Activated CD8-positive, alpha-beta memory T cell treated with anti-CD3 and anti-CD28 coated beads, Interleukin-2, amount 50 U/mL, for 24 hours (primary cell): ENCODE data around the gene MAPKBP1.
A peak's percentile ranks its signal among the peaks of the same experiment; 100 is the strongest.

Experiments used
- DNase-seq: peaks from one replicate; pipeline ENCODE4 v3.0.0-alpha.2; 2020; ENCODE audit errors: extremely low read depth

The MAPKBP1 gene

DNA sequence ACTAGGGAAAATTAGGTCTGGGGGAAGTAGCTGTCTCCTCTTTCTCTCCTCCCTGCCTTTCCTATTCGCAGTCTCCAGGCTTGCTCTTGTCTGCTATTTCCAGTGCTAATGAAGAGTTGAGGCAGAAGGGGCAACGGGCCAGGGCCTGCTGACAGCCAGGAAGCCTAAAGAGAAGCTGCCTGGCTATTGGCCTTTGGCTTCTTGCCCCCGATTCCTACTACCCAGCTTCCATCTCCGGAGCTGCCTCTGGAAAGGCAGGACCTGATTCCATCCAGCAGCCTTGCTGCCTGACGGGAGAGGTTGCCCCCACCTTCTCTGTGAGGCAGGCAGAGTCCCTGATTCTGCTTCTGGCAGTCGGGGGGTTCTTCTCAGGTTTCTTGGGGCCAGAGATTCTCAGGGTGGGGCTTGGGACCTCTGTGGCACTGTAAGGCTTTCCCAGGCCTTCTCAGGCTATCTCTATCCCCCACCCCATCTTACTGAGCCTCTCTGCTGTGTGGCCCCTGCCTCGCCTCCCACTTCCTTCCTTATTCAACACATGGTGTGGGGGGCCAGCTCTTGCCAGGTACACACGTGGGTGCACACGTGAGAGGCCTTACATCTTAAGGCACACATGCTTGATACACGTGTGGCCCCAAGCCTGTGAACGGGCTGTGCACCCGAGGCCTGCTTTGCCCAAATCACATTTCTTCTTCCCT lies 35.4 kb downstream of the MAPKBP1 start:
- DNase-seq = no peak

DNA sequence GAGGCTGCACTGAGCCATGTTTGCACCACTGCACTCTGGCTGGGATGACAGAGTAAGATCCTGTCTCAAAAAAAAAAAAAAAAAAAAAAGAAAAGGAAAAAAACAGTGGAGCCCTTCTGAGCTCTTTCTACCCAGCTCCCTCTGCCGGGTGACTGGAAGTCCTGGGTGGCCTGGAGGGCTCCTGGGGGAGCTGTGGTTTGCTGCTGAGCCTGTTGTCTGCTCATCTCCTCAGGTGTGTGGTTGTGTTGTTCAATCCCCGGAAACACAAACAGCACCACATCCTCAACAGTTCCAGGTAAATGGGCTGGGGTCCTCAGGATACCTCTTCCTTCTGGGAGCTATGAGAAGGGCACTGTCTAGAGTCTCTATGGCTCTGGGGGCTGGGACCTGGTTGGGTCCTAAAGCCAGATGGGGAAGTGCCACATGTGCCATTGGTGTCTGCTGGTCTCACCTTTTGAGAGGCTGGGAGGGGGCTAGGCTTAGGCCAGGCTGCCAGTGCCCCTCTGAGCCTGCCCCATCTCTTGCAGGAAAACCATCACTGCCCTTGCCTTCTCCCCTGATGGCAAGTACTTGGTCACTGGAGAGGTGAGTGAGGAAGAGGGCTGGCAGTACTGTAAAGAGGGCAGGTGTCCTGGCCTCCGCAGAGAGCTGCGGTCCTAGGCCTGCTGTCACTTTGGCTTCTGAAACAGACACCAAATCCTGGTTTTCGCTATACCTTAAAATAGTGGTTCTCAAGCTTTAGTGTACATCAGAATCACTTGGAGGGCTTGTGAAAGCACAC lies 36.6 kb downstream of the MAPKBP1 start:
- DNase-seq = no peak

DNA sequence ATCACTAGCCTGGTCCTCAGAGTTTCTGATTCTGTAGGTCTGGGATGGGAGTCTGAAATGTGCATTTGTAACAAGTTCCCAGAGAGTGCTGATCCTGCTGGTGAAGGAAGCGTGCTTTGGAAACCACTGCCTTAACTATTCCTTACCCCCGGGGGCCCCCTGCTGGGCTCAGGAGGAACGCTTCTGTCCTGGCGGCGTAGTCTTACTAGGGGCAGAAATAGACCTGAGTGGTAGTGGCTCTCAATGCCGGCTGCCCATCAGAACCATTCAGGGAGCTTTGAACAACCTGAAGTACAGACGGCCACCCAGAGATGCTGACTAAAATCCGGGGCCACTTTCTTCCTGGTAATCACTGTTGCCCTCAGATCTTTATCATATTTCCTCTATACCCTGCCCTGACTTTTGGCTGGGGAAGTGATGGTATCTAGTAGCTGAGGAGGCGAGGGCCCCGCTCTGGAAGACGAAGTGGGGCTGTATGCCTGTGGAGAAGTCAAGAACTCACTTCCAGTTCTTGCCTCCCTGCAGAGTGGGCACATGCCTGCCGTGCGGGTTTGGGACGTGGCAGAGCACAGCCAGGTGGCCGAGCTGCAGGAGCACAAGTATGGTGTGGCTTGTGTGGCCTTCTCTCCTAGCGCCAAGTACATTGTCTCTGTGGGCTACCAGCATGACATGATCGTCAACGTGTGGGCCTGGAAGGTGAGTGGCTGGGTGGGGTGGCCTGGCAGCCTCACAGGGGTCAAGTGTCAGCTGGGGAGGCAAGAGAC lies 37.3 kb downstream of the MAPKBP1 start:
- peak; percentile 29 for DNase-seq

DNA sequence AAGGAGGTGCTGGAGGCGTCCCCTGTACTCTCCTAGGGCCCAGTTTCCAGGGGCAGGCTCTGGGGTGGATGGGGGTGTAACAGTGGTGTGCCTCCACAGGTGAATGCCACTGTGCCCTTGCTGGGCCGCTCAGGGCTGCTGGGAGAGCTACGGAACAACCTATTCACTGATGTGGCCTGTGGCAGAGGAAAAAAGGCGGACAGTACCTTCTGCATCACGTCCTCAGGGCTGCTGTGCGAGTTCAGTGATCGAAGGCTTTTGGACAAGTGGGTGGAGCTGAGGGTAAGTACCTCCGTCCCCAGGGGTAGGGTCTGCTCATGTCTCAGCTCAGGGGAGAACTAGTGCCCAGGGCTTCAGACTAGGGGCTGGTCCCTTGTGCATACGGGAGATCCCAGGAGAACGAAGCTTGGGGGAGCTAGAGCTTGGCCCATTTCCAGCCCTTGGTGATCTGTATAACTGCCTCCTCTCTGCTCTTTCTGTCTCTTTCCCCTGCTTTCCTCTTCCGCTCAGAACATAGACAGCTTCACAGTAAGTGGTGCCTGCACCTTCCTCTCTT lies 38.6 kb downstream of the MAPKBP1 start:
- DNase-seq = no peak

DNA sequence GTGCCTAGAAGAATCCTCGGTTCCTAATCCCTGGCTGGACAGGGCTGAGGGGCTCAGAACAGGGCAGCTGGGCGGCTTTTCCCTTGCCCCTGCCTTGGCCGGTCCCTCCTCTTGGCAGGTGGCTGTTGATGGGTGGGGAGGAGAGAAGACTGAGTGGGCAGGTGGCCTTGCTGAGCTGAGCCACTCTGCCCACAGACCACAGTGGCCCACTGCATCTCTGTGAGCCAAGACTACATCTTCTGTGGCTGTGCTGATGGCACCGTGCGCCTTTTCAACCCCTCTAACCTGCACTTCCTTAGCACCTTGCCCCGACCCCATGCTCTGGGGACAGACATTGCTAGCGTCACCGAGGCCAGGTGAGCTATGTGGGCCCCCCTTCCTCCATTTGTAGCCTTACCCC lies 39.1 kb downstream of the MAPKBP1 start:
- DNase-seq = no peak

DNA sequence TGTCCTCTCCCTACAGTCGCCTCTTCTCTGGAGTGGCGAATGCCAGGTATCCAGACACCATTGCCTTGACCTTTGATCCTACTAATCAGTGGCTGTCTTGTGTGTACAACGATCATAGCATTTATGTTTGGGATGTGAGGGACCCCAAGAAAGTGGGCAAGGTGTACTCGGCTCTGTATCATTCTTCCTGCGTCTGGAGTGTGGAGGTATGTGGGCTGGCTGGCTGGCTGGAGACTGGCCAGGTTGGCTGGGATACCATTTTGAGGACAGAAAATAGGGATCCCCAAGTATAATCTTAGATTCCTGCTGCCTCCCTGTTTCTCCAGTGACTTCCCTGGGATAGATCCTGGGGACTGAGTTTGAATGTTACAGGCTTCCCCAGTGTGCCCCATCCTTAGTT lies 40.2 kb downstream of the MAPKBP1 start:
- DNase-seq = no peak

DNA sequence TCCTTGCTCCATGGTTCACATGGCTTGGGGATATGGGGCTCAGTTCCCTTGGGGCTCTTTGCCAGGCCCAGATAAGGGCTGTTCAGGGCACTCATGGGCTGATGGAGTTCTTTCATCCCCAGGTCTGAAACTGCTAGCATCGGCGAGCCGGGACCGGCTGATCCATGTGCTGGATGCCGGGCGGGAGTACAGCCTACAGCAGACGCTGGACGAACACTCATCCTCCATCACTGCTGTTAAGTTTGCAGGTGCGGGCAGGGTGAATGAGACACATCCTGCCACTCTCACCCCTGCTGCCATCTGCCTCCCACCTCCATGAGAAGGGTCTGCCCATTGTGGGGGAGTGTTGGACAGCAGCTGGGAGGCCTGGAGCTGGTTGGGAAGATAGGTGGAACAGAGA lies 42.5 kb downstream of the MAPKBP1 start:
- no peak for DNase-seq

DNA sequence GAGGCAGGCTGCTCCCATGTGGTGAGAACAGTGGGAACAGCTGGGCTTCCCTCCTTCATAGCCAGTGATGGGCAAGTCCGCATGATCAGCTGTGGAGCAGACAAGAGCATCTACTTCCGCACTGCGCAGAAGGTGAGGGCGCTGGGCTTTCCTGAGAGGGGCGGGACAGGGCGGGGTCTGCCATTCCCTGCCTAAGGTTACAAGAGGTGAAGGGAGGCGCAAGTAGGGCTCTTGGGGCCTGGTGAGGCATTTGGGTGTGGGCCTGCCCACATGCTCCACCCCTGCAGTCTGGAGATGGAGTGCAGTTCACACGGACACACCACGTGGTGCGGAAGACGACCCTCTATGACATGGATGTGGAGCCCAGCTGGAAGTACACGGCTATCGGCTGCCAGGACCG lies 43.0 kb downstream of the MAPKBP1 start:
- no peak for DNase-seq

DNA sequence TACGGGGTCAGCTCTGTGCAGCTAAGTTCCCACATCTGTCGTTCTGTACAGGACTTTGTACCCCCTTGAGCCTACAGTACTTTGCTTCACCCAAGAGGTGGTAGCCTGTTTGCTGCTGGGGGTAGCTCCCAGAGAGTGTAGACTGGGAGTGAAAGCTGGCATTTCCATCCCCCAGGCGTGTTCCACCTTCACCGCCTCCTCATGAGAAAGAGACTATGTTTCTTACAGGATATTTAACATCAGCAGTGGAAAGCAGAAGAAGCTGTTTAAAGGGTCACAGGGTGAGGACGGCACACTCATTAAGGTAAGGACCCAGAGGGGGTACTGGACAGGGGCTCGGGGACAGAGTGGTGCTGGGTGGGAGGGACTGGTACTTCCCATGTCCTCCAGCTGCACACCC lies 43.5 kb downstream of the MAPKBP1 start:
- no peak for DNase-seq

DNA sequence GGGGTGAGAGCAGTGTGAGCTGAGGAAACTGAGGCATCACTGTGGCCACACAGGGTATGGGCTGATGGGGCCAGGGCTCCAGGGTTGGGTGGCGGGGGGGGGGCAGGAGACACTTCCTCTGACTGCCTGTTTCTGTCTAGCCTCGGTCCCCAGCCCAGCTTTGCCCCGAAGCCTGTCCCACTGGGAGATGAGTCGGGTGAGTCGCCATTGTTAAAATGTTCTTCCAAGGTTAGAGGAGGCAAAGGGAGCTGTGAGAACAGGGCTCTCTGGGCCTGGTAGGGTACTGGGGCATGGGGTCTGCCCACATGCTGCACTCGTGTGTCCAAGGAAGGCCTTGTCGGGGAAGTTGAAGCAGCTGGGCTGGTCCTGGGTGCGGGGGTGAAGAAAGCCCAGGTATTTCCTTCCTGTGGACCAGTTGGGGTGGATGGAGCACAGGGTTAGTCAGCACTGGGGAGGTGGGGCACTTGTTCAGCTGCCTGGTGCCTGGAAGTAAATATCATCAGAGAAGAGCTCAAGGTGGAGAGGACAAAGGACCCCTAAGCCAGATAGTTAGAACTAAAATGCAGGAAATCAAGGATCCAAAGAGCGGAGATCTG lies 45.3 kb downstream of the MAPKBP1 start:
- no peak for DNase-seq

DNA sequence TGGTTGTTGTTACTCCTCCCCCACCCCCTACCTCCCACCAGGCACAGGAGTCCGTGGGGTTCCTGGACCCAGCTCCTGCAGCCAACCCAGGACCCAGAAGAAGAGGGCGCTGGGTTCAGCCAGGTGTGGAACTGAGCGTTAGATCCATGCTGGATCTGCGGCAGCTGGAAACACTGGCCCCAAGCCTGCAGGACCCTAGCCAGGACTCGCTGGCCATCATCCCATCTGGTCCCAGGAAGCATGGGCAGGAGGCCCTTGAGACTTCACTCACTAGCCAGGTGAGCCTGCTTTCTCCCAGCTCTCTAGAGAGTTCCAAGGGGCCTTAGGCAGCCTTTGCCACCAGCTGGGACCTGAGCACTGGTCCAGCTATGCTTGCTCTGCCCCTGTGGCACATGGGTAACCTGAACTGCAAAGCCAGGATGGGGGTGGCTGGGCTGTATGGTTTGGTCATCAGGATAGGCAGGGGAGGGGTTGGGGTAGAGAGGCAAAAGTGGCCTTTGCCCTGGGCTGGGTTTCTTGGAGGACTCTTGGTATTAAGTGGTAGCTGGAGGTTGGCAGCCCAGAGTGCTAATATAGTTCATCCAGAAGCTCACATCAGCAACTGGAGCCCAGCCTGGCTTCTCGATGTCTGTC lies 46.6 kb downstream of the MAPKBP1 start:
- no peak for DNase-seq

DNA sequence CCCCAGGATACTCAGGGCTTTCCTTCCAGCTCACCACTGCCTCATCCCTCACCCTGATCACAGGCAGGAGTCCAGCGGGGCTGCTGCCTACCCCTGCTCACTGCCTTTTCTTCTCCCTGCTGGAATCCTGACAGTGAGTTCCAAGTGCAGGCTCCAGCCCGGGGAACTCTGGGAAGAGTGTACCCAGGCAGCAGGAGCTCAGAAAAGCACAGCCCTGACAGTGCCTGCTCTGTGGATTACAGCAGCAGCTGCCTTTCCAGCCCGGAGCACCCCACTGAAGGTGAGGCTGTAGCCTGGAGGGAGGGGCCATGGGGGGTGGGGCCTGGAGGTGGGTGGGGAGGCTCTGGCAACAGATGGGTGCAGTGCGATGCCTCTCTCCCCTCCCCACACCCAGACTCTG lies 47.5 kb downstream of the MAPKBP1 start:
- no peak for DNase-seq

DNA sequence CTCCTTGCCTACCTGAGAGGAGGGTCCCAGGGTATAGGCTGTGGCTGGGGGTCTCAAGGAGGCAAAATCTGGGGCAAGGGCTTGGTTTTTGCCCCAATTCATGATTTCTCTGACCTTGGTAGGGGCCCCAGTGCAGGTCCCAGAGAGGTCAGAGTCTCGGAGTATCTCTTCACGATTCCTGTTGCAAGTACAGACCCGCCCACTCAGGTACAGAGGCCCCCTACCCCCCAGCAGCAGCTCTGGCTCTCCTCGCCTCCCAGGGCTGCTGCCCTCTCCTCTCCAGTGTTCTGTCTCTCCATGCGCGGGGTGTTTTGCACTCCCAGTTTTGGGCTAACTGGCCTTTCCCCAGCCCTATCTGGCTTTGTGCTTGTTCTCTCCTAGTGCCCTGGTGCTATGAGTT lies 48.2 kb downstream of the MAPKBP1 start:
- DNase-seq = no peak

DNA sequence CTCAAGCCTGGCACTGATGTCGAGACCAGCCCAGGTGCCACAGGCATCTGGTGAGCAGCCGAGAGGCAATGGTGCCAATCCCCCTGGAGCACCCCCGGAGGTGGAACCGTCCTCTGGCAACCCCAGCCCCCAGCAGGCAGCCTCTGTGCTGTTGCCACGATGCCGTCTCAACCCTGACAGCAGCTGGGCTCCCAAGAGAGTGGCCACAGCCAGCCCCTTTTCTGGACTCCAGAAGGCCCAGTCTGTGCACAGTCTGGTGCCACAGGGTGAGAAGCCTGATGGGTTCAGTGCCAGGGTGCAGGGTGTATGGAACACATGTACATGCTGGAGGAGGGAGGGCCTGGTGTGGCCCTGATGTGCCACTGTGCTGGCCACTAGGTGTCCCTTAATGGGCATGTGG lies 48.7 kb downstream of the MAPKBP1 start:
- DNase-seq = no peak

DNA sequence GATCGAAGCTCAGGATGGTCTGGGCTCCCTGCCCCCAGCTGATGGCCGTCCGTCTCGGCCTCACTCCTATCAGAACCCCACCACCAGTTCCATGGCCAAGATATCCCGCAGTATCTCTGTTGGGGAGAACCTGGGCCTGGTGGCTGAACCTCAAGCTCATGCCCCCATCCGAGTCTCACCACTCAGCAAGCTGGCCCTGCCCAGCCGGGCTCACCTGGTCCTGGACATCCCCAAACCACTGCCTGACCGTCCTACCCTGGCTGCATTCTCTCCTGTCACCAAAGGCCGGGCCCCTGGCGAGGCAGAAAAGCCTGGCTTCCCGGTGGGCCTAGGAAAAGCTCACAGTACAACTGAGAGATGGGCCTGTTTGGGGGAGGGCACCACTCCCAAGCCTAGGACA lies 49.2 kb downstream of the MAPKBP1 start:
- no peak for DNase-seq

DNA sequence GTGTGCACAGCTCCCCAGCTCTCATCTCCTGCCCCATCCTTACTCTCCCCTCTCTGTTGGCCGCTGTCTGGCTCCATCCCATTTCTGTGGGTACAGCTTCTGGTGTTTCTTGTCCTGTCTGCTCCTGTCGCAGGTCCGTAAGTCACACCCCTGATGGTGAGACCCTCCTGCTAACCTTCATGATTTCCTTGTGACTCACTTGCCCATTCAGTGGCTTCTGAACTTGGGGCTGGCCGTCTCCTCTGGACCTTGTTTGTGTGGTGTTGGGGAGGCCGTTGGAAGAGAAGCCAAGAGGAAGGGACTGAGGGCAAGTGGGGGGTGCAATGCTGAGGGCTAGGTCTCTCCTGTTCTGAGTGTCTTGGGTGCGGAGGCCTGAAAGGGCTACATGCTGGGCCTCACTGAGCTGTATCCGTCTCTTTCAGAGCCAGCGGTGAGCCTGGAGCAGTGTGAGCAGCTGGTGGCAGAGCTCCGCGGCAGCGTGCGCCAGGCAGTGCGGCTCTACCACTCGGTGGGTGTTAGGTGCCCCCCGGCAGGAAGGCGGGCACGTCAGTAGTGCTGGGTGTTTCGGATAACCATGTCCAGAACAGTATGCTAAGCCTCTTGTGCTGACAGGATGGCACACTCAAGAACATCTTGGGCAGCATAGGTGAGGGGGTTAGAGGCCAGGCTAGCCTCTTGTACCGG lies 49.9 kb downstream of the MAPKBP1 start:
- no peak for DNase-seq

DNA sequence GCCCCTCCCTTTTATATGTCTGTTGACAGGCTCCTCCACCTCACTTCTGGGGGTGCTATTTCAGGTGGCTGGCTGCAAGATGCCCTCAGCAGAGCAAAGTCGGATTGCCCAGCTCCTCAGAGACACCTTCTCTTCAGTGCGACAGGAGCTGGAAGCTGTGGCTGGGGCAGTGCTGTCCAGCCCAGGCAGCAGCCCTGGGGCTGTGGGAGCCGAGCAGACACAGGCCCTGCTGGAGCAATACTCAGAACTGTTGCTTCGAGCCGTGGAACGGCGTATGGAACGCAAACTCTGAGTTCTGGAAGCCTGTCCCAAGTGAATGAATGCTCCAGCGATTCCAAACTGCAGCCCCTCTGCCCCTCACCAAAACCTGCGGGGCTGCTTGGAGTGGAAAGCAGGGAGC lies 50.9 kb downstream of the MAPKBP1 start:
- DNase-seq = no peak

DNA sequence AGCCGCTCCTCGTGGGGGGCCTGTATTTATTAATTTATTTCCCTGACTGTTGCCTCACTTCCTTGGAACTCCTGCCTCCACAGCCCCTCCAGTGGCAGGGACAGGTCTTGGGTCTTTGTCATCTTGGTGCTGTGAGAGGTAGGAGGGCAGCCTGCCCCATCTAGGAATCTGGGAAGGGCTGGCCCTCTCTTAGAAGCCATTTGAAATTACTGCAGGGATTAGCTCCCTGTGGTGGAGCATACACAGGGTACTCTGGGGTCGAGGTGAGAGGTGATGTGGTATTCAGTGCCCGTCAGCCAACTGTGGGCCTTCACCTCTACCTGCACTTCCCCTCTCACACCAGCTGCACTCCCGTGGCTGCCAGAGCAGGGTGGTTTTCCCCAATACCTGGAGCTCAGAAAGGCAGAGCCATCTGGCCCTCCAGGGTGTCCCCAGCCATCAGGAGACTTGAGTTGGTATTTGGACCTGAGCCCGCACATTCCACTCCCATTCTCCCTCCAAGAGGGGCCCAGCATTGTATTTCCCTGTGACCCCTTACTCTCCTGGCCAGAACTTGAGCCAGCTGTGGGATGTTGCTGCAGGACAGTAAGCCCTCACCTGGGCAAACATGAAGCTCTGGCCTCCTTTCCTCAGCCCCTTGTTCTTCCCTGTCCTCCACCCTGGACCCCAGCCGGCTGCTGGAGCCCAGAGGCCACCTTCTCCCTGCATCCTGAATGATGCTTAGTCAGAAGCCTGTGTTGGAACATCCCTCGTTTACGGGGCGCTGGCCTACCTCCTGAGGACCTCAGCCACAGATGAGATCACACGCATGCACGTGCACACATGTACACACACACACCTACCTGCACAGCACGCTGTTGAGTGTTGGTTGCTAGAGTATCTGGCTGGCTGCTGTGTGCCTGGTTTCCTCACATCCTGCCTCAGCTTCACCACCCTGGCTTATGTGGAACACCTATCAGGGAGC lies 51.6 kb downstream of the MAPKBP1 start:
- DNase-seq = no peak

DNA sequence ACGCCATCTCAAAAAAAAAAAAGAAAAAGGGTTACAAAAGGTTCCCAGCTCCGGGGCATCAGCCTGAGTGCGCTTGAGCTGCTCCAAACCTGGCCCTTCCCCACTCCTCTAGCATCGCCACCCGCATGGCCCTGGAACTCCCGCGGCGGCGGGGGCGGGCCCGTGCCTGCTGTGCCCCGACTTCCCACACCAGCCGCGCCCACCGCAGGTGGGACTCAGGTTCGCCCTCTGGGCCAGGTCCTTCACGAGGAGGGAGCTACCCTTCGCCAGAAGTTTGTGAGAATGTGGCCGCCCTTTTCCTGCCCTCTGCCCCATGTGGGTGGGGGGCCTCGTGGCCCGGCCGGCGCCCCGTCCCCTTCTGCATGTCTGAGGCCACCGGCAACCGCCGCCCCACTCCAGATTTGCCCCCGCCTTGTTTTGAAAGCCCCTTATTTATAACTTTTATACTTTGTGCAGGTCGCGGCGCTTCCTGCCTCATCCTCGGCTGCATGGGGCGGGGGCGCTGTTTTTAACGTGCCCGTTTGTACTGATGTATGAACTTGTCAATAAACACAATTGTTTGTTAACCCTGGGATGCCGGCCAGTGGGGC lies 53.1 kb downstream of the MAPKBP1 start:
- DNase-seq = no peak
